ENCODE measurements around the gene CACNA2D2. TPM values are rescaled to one million over a fixed set of nuclear protein-coding genes. Genes with fewer than 3 reads are reported as not detected.

The CACNA2D2 gene
- total and polyA plus RNA-seq, 2 of the 13 experiments (the other 11 are each of a cell fraction or from before 2014, with no cell fraction given) = not detected

GRCh38 chr3:50324351-50325112, 178.9 kb downstream of the CACNA2D2 start (continued):
- TF ChIP-seq MXI1 (IDR thresholded peaks at IDR 0.05; ENCODE audit: borderline replicate concordance, low read depth, low read length) = peak; percentile 67; the same call in 1 of the 3 replicates
- TF ChIP-seq ZBTB39 (CRISPR knock-in tag; IDR thresholded peaks at IDR 0.05) = 0 out of 2 replicates have a peak, but pooled peaks have one; percentile 15
- TF ChIP-seq ZNF350 (CRISPR knock-in tag; IDR thresholded peaks at IDR 0.05; ENCODE audit: borderline replicate concordance, low read depth) = peak; percentile 71; the same call in 1 of the 2 replicates
- TF ChIP-seq ONECUT2 (CRISPR knock-in tag; IDR thresholded peaks at IDR 0.05) = no peak
- TF ChIP-seq GABPA (IDR thresholded peaks at IDR 0.05; ENCODE audit: low read depth, low read length) = no peak
- peak; percentile 39 for TF ChIP-seq GABPA (CRISPR knock-in tag; IDR thresholded peaks at IDR 0.05; ENCODE audit: low read depth)
- TF ChIP-seq YEATS2 (CRISPR knock-in tag; IDR thresholded peaks at IDR 0.05; ENCODE audit: borderline replicate concordance) = 0 out of 2 replicates have a peak, but pooled peaks have one; percentile 19
- TF ChIP-seq ZNF276 (CRISPR knock-in tag; IDR thresholded peaks at IDR 0.05; ENCODE audit: low read depth) = 0 out of 2 replicates have a peak, but pooled peaks have one; percentile 46
- no peak for TF ChIP-seq MYC (CRISPR knock-in tag; IDR thresholded peaks at IDR 0.05; ENCODE audit: borderline replicate concordance)
- TF ChIP-seq NR2F6 (IDR thresholded peaks at IDR 0.05) = peak; percentile 74
- TF ChIP-seq NR2F6 (CRISPR knock-in tag; IDR thresholded peaks at IDR 0.05) = peak; percentile 86
- TF ChIP-seq MIER3 (CRISPR knock-in tag; IDR thresholded peaks at IDR 0.05; ENCODE audit: borderline replicate concordance) = peak; percentile 21; the same call in 1 of the 2 replicates
- peak; percentile 62; the same call in 1 of the 2 replicates for TF ChIP-seq ZNF782 (CRISPR knock-in tag; IDR thresholded peaks at IDR 0.05; ENCODE audit: borderline replicate concordance)
- peak; percentile 85 for TF ChIP-seq SMC3 (IDR thresholded peaks at IDR 0.05; ENCODE audit: low read length)
- TF ChIP-seq FOXC1 (CRISPR knock-in tag; IDR thresholded peaks at IDR 0.05; ENCODE audit: borderline replicate concordance) = 0 out of 2 replicates have a peak, but pooled peaks have one; percentile 50
- peak; percentile 65; the same call in 1 of the 2 replicates for TF ChIP-seq NCOR1 (IDR thresholded peaks at IDR 0.05; ENCODE audit: borderline replicate concordance, low read length)
- TF ChIP-seq MLX (CRISPR knock-in tag; IDR thresholded peaks at IDR 0.05) = 0 out of 2 replicates have a peak, but pooled peaks have one; percentile 19
- TF ChIP-seq MEIS1 (CRISPR knock-in tag; IDR thresholded peaks at IDR 0.05; ENCODE audit: borderline replicate concordance) = peak; percentile 82; the same call in 1 of the 2 replicates
- TF ChIP-seq PRDM10 (CRISPR knock-in tag; IDR thresholded peaks at IDR 0.05; ENCODE audit: low read depth) = 0 out of 2 replicates have a peak, but pooled peaks have one; percentile 76
- peak; percentile 60; the same call in 1 of the 2 replicates for TF ChIP-seq ZNF143 (CRISPR knock-in tag; IDR thresholded peaks at IDR 0.05)
- no peak for TF ChIP-seq ZNF724P (CRISPR knock-in tag; IDR thresholded peaks at IDR 0.05; ENCODE audit: borderline replicate concordance)

Measured in HepG2 (cell line).